RWPE1 (cell line): ENCODE results near the gene AREL1.

ENCODE experiments used
- CTCF ChIA-PET: fragments of 350-600 bp; sonication (Branson Sonifier 250); formaldehyde crosslinking; extraction: SDS; loops from one replicate; lab custom pipeline; 2021; lab: Yijun Ruan, JAX
- POLR2A ChIA-PET: fragments of 400-600 bp; formaldehyde crosslinking; extraction: SDS; loops from one replicate; lab custom pipeline; 2020; ENCODE audit warnings: antibody characterized with exemption; ENCODE audit not compliant: low non-redundant PET; lab: Yijun Ruan, JAX
- DNase-seq: peaks from one replicate; pipeline ENCODE4 v3.0.0; 2012; ENCODE audit warnings: low spot score
- H3K27ac ChIP-seq: fragments of 450-650 bp; 2 replicates; pipeline ENCODE4 v1.5.1; 2017
- TF ChIP-seq, protein P1 (sequence below): fragments of 450-650 bp; conservative IDR thresholded peaks from 2 replicates; pipeline ENCODE4 v1.5.1; 2017; ENCODE audit warnings: low read depth, mild to moderate bottlenecking

AREL1 gene

DNA sequence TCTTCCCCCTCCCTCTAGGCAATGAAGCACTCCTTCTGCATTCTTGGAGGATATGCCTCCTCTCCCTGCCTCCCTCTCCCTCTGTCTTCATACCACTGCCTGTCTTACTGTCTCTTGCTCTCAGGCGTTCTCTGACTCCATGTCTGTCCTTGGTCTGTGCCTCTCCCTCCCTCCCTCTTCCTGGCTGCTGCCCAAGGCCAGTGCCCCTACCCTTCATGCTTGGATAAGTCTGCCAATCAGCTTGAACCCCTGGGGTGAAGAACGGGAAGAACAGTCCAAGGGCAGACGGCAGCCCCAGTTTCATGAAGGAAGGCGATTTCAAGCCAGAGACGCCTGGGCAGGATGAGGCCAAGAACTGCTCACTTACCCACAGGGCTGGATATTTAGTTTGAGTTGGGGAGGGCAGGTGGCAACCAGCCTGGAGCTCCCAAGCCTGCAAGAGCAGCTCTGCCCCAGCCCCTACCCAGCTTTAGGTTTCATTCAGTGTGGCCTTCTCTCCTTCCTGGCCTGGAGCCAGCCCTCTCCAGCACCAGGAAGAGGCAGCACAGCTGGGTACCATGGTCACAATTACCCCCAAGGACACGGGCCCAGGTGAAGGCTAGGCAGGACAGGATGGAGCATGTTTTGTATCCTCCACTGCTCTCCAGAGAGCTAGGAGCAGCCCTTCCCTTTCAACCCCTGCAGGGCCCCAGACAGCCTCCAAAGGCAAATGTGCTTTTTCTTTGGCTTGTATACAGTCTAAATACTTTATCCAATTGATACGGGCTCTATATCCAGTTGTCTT lies 65.0 kb downstream of the AREL1 start:
- peak; percentile 44 for DNase-seq
- ChIA-PET POLR2A (interaction anchor here (0.7 kb wide), 1 partner anchor 29 kb away, joined by 4 read pairs; no protein-coding TSS in a partner anchor), CTCF (no interaction called here)
- H3K27ac ChIP-seq = peak overlapping the region; percentile 76
- TF ChIP-seq, protein P1, sequence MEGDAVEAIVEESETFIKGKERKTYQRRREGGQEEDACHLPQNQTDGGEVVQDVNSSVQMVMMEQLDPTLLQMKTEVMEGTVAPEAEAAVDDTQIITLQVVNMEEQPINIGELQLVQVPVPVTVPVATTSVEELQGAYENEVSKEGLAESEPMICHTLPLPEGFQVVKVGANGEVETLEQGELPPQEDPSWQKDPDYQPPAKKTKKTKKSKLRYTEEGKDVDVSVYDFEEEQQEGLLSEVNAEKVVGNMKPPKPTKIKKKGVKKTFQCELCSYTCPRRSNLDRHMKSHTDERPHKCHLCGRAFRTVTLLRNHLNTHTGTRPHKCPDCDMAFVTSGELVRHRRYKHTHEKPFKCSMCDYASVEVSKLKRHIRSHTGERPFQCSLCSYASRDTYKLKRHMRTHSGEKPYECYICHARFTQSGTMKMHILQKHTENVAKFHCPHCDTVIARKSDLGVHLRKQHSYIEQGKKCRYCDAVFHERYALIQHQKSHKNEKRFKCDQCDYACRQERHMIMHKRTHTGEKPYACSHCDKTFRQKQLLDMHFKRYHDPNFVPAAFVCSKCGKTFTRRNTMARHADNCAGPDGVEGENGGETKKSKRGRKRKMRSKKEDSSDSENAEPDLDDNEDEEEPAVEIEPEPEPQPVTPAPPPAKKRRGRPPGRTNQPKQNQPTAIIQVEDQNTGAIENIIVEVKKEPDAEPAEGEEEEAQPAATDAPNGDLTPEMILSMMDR = no peak

DNA sequence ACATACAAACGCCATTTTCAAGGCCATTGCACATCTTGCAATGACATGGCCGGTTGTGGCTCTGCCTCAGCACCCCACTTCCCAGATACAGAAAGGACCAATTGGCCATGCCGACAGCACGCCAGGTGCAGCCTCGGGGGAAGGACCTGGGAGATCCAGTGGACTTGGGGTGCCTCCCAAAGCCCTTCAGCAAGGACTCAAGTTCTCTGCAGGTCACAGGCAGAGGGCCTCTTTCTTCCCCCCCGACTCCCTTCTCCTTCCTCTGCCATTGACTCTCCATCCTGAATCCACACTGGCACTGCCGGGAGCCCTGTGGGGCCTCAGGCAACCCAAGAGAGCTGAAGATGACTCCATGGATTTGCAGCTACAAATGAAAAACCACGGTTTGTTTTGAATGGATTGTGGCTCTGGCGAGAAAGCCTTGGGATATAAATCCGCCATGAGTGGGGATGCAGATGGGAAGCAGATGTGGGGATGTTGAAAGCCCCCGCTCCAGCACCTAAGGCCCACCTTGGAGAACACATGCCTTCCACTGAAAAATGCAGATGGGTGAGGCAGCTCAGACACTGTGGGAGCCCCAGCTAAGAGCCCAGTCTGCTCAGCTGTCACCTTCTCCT lies 65.7 kb downstream of the AREL1 start:
- CTCF ChIA-PET = no interaction called here
- H3K27ac ChIP-seq = peak overlapping the region; percentile 76
- TF ChIP-seq, protein P1 = no peak
- POLR2A ChIA-PET = no interaction called here
- no peak for DNase-seq

DNA sequence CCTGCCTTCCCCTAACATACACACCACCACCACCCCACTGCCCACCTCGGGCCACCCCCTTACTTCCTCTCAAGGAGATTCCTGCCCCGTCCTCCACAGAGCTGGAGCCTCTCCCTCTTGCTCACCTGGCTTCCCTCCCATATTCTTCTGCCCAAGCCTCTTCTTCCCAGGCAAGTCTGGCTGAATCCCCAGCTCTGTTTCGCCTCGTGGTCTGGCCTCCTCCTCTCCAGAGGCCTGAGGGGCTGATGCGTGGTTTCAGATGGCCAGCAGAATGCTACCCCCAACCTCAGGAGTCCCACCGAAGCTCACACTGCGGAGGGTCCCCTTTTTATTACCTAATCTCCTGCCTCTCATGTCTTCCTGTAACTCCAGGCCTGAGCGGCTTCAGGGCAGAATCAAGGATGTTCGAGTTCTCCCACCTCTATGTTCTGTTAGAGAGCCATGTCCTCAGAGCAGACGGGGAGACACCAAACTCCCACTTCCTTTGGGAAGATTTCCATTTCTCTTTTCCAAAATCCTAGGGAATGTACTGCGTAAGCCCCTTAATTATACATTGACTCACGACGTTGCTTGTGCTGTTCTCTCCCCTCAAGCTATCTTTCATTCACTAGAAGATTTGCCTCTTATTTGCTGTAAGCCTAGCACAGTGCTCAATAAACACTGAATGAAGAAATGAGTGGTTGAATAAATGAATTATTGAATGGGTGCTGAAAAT lies 67.0 kb downstream of the AREL1 start:
- no peak overlapping the region for H3K27ac ChIP-seq
- POLR2A ChIA-PET = interaction anchor here (1.1 kb wide), 1 partner anchor 10 kb away, joined by 3 read pairs; no protein-coding TSS in a partner anchor

DNA sequence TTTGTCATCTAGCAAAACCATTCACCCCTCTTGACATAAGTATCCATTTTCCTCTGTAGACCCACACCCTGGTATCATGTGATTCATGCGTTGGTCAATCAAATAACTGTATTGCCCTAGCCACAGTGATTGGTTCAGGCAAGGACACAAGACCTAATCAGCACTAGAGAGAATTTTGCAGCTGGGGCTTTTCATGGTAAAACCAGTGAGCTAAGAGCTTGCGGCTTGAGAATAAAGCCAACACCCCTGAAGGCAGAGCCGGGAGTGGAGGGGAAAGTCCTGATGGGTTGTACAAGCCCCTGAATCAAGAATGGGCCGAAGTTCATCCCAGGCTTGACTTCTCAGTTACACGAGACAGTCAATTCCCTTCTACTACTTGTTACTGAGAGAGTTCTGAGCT lies 67.6 kb downstream of the AREL1 start:
- TF ChIP-seq, protein P1 = no peak
- DNase-seq = no peak
- H3K27ac ChIP-seq = no peak overlapping the region
- ChIA-PET CTCF (interaction anchor here (1.2 kb wide), 2 partner anchors 32 to 42 kb away, joined by 3 read pairs; no protein-coding TSS in a partner anchor), POLR2A (interaction anchor here (0.7 to 1.1 kb wide), 2 partner anchors 9 to 35 kb away, joined by 3 to 6 read pairs; no protein-coding TSS in a partner anchor)

More for the DNA sequence above, 67.0 kb downstream of the AREL1 start:
- no peak for DNase-seq
- CTCF ChIA-PET = interaction anchor here (1.2 kb wide), 2 partner anchors 33 to 41 kb away, joined by 3 read pairs; no protein-coding TSS in a partner anchor
- TF ChIP-seq, protein P1 = no peak

DNA sequence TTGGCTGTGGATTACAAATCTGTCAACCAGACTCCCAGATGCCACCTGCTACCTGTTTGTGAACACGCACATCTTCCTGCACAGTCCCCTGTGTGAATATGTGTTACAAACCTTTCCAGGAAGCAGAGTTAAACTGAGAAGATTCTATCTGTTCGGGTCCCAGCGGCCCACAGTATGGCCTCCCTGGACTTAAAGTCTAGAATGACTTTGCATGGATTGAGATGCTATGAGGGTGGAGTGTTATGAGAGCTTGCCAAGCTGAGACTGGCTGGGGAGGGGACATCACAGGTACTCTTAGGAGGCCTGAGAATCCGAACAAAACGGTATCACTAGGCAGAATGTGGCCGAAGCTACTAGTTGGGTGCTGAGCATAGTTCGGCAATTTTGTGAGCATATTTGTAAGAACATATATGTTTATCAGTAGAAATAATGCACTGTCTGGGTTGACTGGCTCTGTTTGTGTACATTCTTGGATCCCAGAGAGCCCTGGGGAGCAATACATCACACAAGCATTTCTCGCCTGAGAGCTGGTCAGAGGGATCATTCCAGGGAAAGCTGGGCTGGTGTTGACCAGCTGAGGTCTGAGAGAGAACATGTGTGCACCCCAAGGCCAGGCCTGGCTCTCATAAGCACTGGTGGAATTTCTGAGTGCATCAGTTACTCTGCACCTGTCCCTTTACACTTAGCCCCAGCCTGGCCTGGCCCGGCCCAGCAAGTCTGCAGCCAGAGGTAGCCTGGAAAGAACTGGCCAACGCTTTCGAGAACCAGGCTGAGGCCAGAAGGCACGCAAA lies 71.1 kb downstream of the AREL1 start:
- no peak for DNase-seq
- ChIA-PET POLR2A (no interaction called here), CTCF (interaction anchor here (0.5 to 1.1 kb wide), 3 partner anchors 11 to 33 kb away, joined by 3 to 5 read pairs (median 3); no protein-coding TSS in a partner anchor)
- H3K27ac ChIP-seq = no peak overlapping the region
- TF ChIP-seq, protein P1 = no peak
